Measurements from ENCODE around the gene PCK1.

Gene PCK1

GRCh38 chr20:57589728-57590484 is 29.0 kb downstream of the PCK1 start:
- no peaks in the 10 kb centered on the region for H3K36me3 Mint-ChIP-seq (ENCODE audit: low read depth)
- no peak overlapping the region for H3K4me3 Mint-ChIP-seq
- H3K27ac Mint-ChIP-seq: peak overlapping the region in 1 of 3 experiments; percentile 92
- peaks cover 15% of the 10 kb centered on the region for H3K27me3 Mint-ChIP-seq (ENCODE audit: low read depth)
- peaks cover 8% of the 10 kb centered on the region for H3K9me3 Mint-ChIP-seq
- peaks cover 19% of the 10 kb centered on the region for H3K4me1 Mint-ChIP-seq
- TF ChIP-seq CTCF (IDR thresholded peaks at IDR 0.05; ENCODE audit: unreplicated experiment in 3 of 3): no peak

GRCh38 chr20:57590485-57591288 is 29.8 kb downstream of the PCK1 start:
- peaks cover 8% of the 10 kb centered on the region for H3K9me3 Mint-ChIP-seq
- no peak for TF ChIP-seq CTCF (IDR thresholded peaks at IDR 0.05; ENCODE audit: unreplicated experiment in 3 of 3)
- H3K36me3 Mint-ChIP-seq (ENCODE audit: low read depth): no peaks in the 10 kb centered on the region
- H3K27ac Mint-ChIP-seq: peak overlapping the region in 2 of 3 experiments; percentile 10 to 92
- H3K27me3 Mint-ChIP-seq (ENCODE audit: low read depth): peaks cover 13% of the 10 kb centered on the region
- H3K4me1 Mint-ChIP-seq: peaks cover 11% of the 10 kb centered on the region
- no peak overlapping the region for H3K4me3 Mint-ChIP-seq

GRCh38 chr20:57591289-57592229 is 30.6 kb downstream of the PCK1 start:
- H3K4me1 Mint-ChIP-seq: peaks cover 11% of the 10 kb centered on the region
- no peak for TF ChIP-seq CTCF (IDR thresholded peaks at IDR 0.05; ENCODE audit: unreplicated experiment in 3 of 3)
- H3K4me3 Mint-ChIP-seq: no peak overlapping the region
- peak overlapping the region in 2 of 3 experiments; percentile 10 to 14 for H3K27ac Mint-ChIP-seq
- no peaks in the 10 kb centered on the region for H3K36me3 Mint-ChIP-seq (ENCODE audit: low read depth)
- peaks cover 13% of the 10 kb centered on the region for H3K27me3 Mint-ChIP-seq (ENCODE audit: low read depth)
- peaks cover 8% of the 10 kb centered on the region for H3K9me3 Mint-ChIP-seq

- peaks cover 3% of the 10 kb centered on the region for H3K9me3 Mint-ChIP-seq
- TF ChIP-seq CTCF (IDR thresholded peaks at IDR 0.05; ENCODE audit: unreplicated experiment in 3 of 3): no peak
- H3K4me1 Mint-ChIP-seq: peaks cover 12% of the 10 kb centered on the region
- no peak overlapping the region for H3K4me3 Mint-ChIP-seq
- H3K27me3 Mint-ChIP-seq (ENCODE audit: low read depth): peaks cover 13% of the 10 kb centered on the region
- no peaks in the 10 kb centered on the region for H3K36me3 Mint-ChIP-seq (ENCODE audit: low read depth)
- no peak overlapping the region for H3K27ac Mint-ChIP-seq
Measured at GRCh38 chr20:57592263-57593092, 31.6 kb downstream of the PCK1 start.

All from nephron (organoid).